Fibroblast of the aortic adventitia (primary cell): ENCODE data around the gene MYL12A. TPM values are rescaled to one million over a fixed set of nuclear protein-coding genes. Genes with fewer than 3 reads are reported as not detected.

ENCODE experiments used
- DNase-seq: peaks from one replicate; pipeline ENCODE4 v3.0.0-alpha.2; 2010; ENCODE audit warnings: low read depth
- H3K4me3 ChIP-seq: 2 replicates; pipeline ENCODE4 v1.5.1; 2011; ENCODE audit warnings: low read depth, mild to moderate bottlenecking, control low read depth, low read length, moderate library complexity
- total RNA-seq: library from RNA; depleted of rRNA; stranded (reverse); fragments of >200 nt; gene quantifications from 2 replicates; pipeline ENCODE4 v1.2.3, GENCODE V29; 2012; ENCODE audit warnings: low replicate concordance
- TF ChIP-seq, protein P1 (sequence below): IDR thresholded peaks from 2 replicates; pipeline ENCODE4 v1.5.1; 2011; ENCODE audit warnings: mild to moderate bottlenecking, low read length, control low read depth, inconsistent platforms; ENCODE audit not compliant: insufficient read depth

MYL12A gene
- total RNA-seq, 1 donor: 733 TPM

DNA sequence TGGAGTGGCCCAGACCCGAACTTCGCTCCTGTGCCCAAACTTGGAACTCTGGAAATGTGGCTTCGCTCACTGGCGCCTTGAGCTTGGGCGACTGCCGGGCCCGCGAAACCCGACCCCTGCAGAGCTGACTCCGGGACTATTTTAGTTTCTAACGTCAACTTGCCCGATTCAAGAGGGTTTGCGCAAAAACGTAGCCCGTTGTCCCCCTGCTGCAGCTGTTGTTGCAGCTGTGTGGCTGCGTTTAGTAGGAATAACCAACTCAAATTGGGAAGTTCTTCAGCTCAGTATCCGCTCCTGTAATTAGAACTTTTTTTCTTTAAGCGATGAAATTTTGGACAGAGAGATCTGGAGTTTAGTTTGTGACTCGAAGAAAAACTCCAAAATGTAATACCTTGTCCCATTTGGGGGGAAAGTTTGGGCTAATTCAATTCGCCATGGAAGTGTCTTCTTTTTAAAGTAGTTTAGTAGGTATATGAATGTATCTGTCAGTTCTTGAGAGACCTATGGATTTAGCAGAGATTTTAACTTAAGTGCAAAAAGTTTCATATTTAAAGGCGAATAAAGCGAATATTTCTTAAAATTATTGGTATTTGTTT, 559 bp downstream of the MYL12A start:
- peak overlapping the region; percentile 93 for H3K4me3 ChIP-seq
- TF ChIP-seq, protein P1, sequence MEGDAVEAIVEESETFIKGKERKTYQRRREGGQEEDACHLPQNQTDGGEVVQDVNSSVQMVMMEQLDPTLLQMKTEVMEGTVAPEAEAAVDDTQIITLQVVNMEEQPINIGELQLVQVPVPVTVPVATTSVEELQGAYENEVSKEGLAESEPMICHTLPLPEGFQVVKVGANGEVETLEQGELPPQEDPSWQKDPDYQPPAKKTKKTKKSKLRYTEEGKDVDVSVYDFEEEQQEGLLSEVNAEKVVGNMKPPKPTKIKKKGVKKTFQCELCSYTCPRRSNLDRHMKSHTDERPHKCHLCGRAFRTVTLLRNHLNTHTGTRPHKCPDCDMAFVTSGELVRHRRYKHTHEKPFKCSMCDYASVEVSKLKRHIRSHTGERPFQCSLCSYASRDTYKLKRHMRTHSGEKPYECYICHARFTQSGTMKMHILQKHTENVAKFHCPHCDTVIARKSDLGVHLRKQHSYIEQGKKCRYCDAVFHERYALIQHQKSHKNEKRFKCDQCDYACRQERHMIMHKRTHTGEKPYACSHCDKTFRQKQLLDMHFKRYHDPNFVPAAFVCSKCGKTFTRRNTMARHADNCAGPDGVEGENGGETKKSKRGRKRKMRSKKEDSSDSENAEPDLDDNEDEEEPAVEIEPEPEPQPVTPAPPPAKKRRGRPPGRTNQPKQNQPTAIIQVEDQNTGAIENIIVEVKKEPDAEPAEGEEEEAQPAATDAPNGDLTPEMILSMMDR: no peak
- peak; percentile 61 for DNase-seq

DNA sequence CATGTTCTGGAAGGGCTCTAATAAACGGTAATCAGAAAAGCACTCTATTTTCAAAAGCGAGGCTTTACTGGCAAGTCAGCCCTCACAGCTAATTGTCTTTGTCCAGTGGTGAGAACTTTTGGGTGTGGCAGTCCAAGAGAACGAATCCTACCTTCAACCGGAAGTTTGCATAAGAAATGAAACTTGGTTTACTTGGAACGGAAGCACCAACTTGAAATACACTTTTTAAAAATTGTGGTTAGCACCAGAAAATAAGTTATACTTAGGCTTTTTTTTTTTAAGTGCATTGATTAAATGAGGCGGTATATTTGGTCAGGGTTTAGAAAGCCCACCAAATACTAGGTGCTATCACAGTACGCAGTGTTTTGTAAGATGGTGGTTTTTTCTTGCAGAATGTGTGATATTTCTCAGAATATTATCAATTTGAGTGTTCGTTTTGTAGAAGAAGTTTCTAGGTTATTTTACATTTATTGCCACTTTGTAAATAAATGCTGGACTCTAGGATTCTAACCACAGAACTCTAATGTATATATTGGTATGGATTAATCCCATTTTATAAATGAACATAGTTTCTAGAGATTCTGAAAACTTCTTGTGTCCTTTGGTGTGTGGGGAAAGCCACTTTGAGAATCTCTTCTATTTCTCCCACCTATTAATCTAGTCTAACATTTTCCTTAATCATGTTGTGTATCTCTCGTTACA, 1.2 kb downstream of the MYL12A start:
- TF ChIP-seq, protein P1: no peak
- H3K4me3 ChIP-seq: peak overlapping the region; percentile 93
- DNase-seq: peak; percentile 72

GRCh38 chr18:3250237-3251107, 2.9 kb downstream of the MYL12A start:
- TF ChIP-seq, protein P1: no peak
- peak overlapping the region; percentile 37 for H3K4me3 ChIP-seq
- DNase-seq: peak; percentile 87

DNA sequence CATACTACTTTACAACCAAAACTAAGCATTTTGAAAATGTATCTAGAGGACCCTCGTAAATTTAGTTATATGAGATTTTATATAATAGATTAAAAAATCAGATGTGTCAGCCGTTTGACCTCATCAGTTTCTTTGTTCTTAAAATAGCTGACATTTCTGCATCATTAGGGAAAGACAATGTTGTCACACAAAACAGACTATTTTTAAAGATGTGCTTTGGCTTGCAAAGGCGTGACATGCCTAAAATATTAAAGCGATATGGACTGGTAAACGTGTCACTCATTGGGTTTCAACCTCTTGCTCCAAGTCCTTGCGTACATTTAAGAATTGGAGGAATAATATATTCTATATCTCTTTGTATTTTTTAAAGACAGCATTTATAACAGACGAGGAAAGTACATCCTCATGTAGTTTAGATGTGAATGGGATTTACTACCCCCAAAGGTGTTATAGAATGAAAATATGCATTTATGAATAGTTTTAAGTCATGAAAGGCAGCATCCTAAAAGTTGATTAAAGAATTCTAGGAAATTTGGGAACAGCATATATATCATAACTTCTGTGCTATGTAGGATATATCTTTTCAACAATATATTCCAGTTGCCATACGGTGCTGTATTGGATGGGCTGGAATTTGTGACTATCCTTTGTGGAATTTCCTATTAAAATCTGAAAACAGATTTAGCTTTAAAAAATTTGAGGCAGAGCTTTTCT, 3.8 kb downstream of the MYL12A start:
- TF ChIP-seq, protein P1: no peak
- H3K4me3 ChIP-seq: no peak overlapping the region
- no peak for DNase-seq

DNA sequence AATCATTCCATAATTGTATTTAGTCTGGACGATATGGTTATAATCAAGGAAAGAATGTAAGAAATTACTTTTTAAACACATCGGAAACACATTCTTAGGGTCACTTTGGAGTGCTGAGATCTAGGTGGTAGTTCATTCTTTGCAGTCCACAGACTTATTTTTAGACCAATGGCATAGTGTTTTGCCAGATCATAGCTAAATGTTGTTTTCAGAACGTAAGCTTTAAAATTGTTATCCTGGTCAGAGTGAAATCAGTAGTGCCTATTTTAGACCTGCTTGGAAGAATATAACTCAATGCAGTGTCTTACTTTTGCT, 4.3 kb downstream of the MYL12A start:
- DNase-seq: peak; percentile 60
- TF ChIP-seq, protein P1: no peak
- no peak overlapping the region for H3K4me3 ChIP-seq

DNA sequence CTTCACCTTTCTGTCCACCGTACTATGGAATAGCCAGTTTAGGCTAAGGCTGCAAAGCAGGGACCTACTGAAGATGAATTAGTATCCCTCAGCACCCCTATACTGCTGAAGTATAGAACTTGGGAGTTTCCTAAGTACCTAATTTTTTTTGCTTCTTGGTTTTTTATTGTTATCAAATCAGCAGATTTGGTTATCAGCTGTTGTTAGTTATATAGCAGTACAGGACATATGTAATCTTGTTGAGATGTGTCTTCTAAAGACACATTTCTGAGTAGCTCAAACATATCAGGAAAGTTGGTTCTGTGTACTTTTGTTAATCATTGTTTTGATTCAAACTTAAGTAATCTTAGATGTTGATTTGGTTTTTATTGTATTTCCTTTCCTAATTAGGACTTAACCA, 5.2 kb downstream of the MYL12A start:
- DNase-seq: no peak
- TF ChIP-seq, protein P1: no peak
- no peak overlapping the region for H3K4me3 ChIP-seq
